Measurements from ENCODE around the gene CRACR2A. TPM values are rescaled to one million over a fixed set of nuclear protein-coding genes. Genes with fewer than 3 reads are reported as not detected.

CRACR2A gene
- total RNA-seq, 1 donor from 2014 or later = 4.4 TPM

DNA sequence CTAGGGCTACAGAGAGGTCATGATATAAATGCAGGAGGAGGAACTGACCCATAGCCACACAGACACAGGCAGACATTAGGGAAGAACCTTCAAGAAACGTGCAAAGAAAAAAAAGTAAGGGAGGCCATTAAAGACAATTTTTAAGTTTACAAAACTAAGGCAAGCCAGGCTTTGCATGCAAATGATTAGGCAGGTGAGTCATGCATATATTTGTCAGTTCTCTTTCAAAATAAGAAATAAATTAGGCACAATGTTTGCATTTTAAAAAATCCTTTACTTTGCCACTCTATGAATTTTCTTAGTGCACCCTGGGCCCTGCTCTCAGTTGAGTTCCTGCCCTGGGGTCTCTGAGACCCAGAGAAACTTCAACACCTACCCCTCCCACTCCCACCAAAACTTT is 186.9 kb downstream of the CRACR2A start:
- TF ChIP-seq POLR2A (IDR thresholded peaks at IDR 0.05) (no peak), POLR2AphosphoS5 (IDR thresholded peaks at IDR 0.05; ENCODE audit: insufficient read depth in 1 of 2, low read depth in 1 of 2) (no peak)
- TF ChIP-seq, protein P1, sequence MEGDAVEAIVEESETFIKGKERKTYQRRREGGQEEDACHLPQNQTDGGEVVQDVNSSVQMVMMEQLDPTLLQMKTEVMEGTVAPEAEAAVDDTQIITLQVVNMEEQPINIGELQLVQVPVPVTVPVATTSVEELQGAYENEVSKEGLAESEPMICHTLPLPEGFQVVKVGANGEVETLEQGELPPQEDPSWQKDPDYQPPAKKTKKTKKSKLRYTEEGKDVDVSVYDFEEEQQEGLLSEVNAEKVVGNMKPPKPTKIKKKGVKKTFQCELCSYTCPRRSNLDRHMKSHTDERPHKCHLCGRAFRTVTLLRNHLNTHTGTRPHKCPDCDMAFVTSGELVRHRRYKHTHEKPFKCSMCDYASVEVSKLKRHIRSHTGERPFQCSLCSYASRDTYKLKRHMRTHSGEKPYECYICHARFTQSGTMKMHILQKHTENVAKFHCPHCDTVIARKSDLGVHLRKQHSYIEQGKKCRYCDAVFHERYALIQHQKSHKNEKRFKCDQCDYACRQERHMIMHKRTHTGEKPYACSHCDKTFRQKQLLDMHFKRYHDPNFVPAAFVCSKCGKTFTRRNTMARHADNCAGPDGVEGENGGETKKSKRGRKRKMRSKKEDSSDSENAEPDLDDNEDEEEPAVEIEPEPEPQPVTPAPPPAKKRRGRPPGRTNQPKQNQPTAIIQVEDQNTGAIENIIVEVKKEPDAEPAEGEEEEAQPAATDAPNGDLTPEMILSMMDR (IDR thresholded peaks at IDR 0.05) = no peak
- Histone ChIP-seq H3K27me3 (no peaks in the 10 kb centered on the region), H3K4me3 (no peak overlapping the region), H3K4me1 (no peaks in the 10 kb centered on the region), H3K9me3 (no peaks in the 10 kb centered on the region), H3K27ac (no peak overlapping the region), H3K36me3 (no peaks in the 10 kb centered on the region)
- no peak for DNase-seq (ENCODE audit: extremely low spot score in 2 of 2)
- intact Hi-C loops (cut with DNase I) = no loop called here

Small RNAs within 50 kb of the gene (small RNA-seq; reads per million reads assigned to genes)
- gene RNU6-174P = not detected

Other genes starting within 250 kb of the CRACR2A start
- 2.7 TPM for gene PARP11, start 120.3 kb upstream of the CRACR2A start, total RNA-seq